CD14-positive monocyte (primary cell): Measurements from ENCODE around the gene MET. TPM values are rescaled to one million over a fixed set of nuclear protein-coding genes. Genes with fewer than 3 reads are reported as not detected.

Source experiments
- DNase-seq, 3 donors: peaks; one replicate each; pipeline ENCODE4 v3.0.0-alpha.2; 2011 to 2022
- H2AFZ ChIP-seq: 2 replicates; pipeline ENCODE4 v1.6.0; 2012; ENCODE audit warnings: mild to moderate bottlenecking, low read depth, low read length, inconsistent platforms; ENCODE audit not compliant: insufficient read depth, poor library complexity, severe bottlenecking
- H3K27ac ChIP-seq, 2 donors: 1 replicate in 1 of 2; 2 replicates in 1 of 2; pipeline ENCODE4 v1.5.1; 2012 to 2013; ENCODE audit warnings: low read length in 2 of 2, control low read depth in 1 of 2, inconsistent platforms in 1 of 2, low read depth in 1 of 2, mild to moderate bottlenecking in 1 of 2
- H3K27me3 ChIP-seq, 2 donors: one replicate each; pipeline versions ENCODE4 v1.6.0 to v1.6.1; 2011 to 2013; ENCODE audit warnings: low read length in 2 of 2; ENCODE audit not compliant: control insufficient read depth in 2 of 2, insufficient read depth in 2 of 2
- H3K36me3 ChIP-seq, 2 donors: replicated peaks in 1 of 2; 1 replicate in 1 of 2; 2 replicates in 1 of 2; pipeline versions ENCODE4 v1.5.1 to v1.6.1; 2012 to 2013; ENCODE audit warnings: low read length in 2 of 2, control low read depth in 1 of 2, inconsistent platforms in 1 of 2, mild to moderate bottlenecking in 1 of 2; ENCODE audit not compliant: insufficient read depth in 2 of 2, control insufficient read depth in 1 of 2
- H3K4me1 ChIP-seq, 2 donors: 1 replicate in 1 of 2; 2 replicates in 1 of 2; pipeline versions ENCODE4 v1.5.1 to v1.6.1; 2012 to 2013; ENCODE audit warnings: low read length in 2 of 2, control low read depth in 1 of 2, inconsistent platforms in 1 of 2, mild to moderate bottlenecking in 1 of 2, moderate library complexity in 1 of 2; ENCODE audit not compliant: insufficient read depth in 2 of 2, control insufficient read depth in 1 of 2
- H3K4me2 ChIP-seq: replicated peaks from 2 replicates; pipeline ENCODE3; 2012; ENCODE audit warnings: low read length, moderate library complexity, mild to moderate bottlenecking; ENCODE audit not compliant: poor library complexity, severe bottlenecking; ENCODE audit errors: extremely low read depth
- H3K4me3 ChIP-seq, 3 experiments: fragments of 200-600 bp in 1 of 3; sonication (generic) in 1 of 3; replicated peaks in 1 of 3; 1 replicate in 2 of 3; 2 replicates in 1 of 3; pipeline ENCODE4 v1.5.1; 2011 to 2013; ENCODE audit warnings: low read length in 3 of 3, mild to moderate bottlenecking in 3 of 3, control low read depth in 2 of 3, low read depth in 2 of 3, inconsistent platforms in 1 of 3, moderate library complexity in 1 of 3
- H3K79me2 ChIP-seq: 2 replicates; pipeline ENCODE4 v1.6.0; 2012; ENCODE audit warnings: mild to moderate bottlenecking, control low read depth, inconsistent platforms, low read length, moderate library complexity; ENCODE audit not compliant: insufficient read depth
- H3K9ac ChIP-seq: 2 replicates; pipeline ENCODE4 v1.6.0; 2017; ENCODE audit warnings: low read length, mild to moderate bottlenecking; ENCODE audit not compliant: insufficient read depth, poor library complexity, severe bottlenecking
- H3K9me3 ChIP-seq, 2 donors: replicated peaks in 1 of 2; 1 replicate in 1 of 2; 2 replicates in 1 of 2; pipeline versions ENCODE4 v1.5.1 to v1.6.1; 2012 to 2013; ENCODE audit warnings: low read length in 2 of 2, control low read depth in 1 of 2; ENCODE audit not compliant: control insufficient read depth in 1 of 2, insufficient read depth in 1 of 2
- H4K20me1 ChIP-seq: 2 replicates; pipeline ENCODE4 v1.6.0; 2012; ENCODE audit warnings: mild to moderate bottlenecking, low read length, control low read depth, moderate library complexity; ENCODE audit not compliant: insufficient read depth
- H3K27ac Mint-ChIP-seq, 7 donors: one replicate each; pipeline ENCODE4 v1.8.0; 2020; ENCODE audit warnings: mild to moderate bottlenecking in 7 of 7, mixed read lengths in 7 of 7, moderate library complexity in 6 of 7, inconsistent platforms in 2 of 7
- H3K27me3 Mint-ChIP-seq, 3 donors: one replicate each; pipeline ENCODE4 v1.8.0; 2021 to 2022; ENCODE audit warnings: low read depth in 3 of 3, mild to moderate bottlenecking in 3 of 3, mixed read lengths in 3 of 3, moderate library complexity in 3 of 3, inconsistent platforms in 1 of 3
- H3K36me3 Mint-ChIP-seq, 2 donors: one replicate each; pipeline ENCODE4 v1.8.0; 2020; ENCODE audit warnings: mixed read lengths in 2 of 2, inconsistent platforms in 1 of 2, mild to moderate bottlenecking in 1 of 2
- H3K4me1 Mint-ChIP-seq: one replicate; pipeline ENCODE4 v1.8.0; 2020; ENCODE audit warnings: mild to moderate bottlenecking, mixed read lengths
- H3K4me3 Mint-ChIP-seq, 2 donors: one replicate each; pipeline ENCODE4 v1.8.0; 2020; ENCODE audit warnings: mild to moderate bottlenecking in 2 of 2, mixed read lengths in 2 of 2, moderate library complexity in 1 of 2
- H3K9me3 Mint-ChIP-seq, 7 donors: one replicate each; pipeline ENCODE4 v1.8.0; 2020 to 2022; ENCODE audit warnings: mixed read lengths in 7 of 7, mild to moderate bottlenecking in 6 of 7, moderate library complexity in 6 of 7, inconsistent platforms in 2 of 7
- WGBS: methylation state at CpG from one replicate; pipeline ENCODE4 v1.1.5; 2013; ENCODE audit warnings: missing lambda C conversion rate; ENCODE audit not compliant: insufficient coverage; 5-methylcytosine and 5-hydroxymethylcytosine counted together
- intact Hi-C, 2 donors: fragments of 100-400 bp; cut with micrococcal nuclease; formaldehyde crosslinking; loops; one replicate each; pipeline versions ENCODE4 v1.15.0 to v1.15.1; 2023
- polyA plus RNA-seq, 3 donors: library from polyadenylated mRNA; depleted of rRNA in 1 of 3; unstranded in 2 of 3; stranded (reverse) in 1 of 3; fragments of 300-500 nt in 2 of 3; fragments of >200 nt in 1 of 3; fragmentation: Illumina TruSeq in 2 of 3; gene quantifications; 1 replicate in 2 of 3; 2 replicates in 1 of 3; pipeline ENCODE4 v1.2.3, GENCODE V29; 2012 to 2021
- TF ChIP-seq, protein P1 (sequence below): fragments of 200-600 bp; IDR thresholded peaks from one replicate; pipeline ENCODE4 v1.8.0; 2022; ENCODE audit warnings: antibody characterized with exemption, mild to moderate bottlenecking

The MET gene
- polyA plus RNA-seq, 3 donors, result not detected

DNA sequence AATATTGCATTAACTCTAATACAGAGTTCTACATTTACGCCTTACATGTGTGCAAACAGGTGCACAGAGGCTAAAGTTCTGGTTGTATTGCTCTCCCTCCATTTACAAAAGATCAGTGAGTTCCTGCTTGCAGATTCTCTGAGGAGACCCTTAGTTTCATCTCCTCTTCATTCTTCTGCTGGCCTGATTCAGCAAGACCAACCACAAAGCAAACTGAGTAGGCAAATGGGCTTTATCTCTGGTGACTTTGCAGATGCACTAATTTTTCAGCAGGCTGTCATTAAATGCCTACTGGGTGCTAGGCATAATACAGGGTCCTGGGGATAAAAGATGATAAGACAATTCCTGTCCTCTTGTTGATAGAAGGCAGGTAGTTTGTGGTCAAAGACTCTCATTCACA lies 56.4 kb downstream of the MET start:
- peaks cover 0 to 5% (median 0%) of the 10 kb centered on the region in 7 donors for H3K9me3 Mint-ChIP-seq
- H3K36me3 ChIP-seq, result no peaks in the 10 kb centered on the region
- H3K79me2 ChIP-seq, result no peaks in the 10 kb centered on the region
- no peaks in the 10 kb centered on the region for H4K20me1 ChIP-seq
- H3K36me3 Mint-ChIP-seq, result no peaks in the 10 kb centered on the region
- no peak overlapping the region for H3K4me3 ChIP-seq
- peaks cover 10% of the 10 kb centered on the region for H3K4me1 Mint-ChIP-seq
- no CpG with 5 or more reads among the region's 1 CpG for WGBS
- no peak overlapping the region for H3K4me3 Mint-ChIP-seq
- no peaks in the 10 kb centered on the region for H3K4me1 ChIP-seq
- no peak overlapping the region for H3K27ac Mint-ChIP-seq
- no peak overlapping the region for H3K9ac ChIP-seq
- H3K27me3 Mint-ChIP-seq, result peaks cover 0 to 3% (median 1%) of the 10 kb centered on the region in 3 donors
- no peak overlapping the region for H2AFZ ChIP-seq
- DNase-seq, result no peak
- TF ChIP-seq, protein P1, sequence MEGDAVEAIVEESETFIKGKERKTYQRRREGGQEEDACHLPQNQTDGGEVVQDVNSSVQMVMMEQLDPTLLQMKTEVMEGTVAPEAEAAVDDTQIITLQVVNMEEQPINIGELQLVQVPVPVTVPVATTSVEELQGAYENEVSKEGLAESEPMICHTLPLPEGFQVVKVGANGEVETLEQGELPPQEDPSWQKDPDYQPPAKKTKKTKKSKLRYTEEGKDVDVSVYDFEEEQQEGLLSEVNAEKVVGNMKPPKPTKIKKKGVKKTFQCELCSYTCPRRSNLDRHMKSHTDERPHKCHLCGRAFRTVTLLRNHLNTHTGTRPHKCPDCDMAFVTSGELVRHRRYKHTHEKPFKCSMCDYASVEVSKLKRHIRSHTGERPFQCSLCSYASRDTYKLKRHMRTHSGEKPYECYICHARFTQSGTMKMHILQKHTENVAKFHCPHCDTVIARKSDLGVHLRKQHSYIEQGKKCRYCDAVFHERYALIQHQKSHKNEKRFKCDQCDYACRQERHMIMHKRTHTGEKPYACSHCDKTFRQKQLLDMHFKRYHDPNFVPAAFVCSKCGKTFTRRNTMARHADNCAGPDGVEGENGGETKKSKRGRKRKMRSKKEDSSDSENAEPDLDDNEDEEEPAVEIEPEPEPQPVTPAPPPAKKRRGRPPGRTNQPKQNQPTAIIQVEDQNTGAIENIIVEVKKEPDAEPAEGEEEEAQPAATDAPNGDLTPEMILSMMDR, result no peak
- H3K27ac ChIP-seq, result no peak overlapping the region
- H3K9me3 ChIP-seq, result no peaks in the 10 kb centered on the region
- no peaks in the 10 kb centered on the region for H3K27me3 ChIP-seq
- intact Hi-C loops, result no loop called here
- no peak overlapping the region for H3K4me2 ChIP-seq

DNA sequence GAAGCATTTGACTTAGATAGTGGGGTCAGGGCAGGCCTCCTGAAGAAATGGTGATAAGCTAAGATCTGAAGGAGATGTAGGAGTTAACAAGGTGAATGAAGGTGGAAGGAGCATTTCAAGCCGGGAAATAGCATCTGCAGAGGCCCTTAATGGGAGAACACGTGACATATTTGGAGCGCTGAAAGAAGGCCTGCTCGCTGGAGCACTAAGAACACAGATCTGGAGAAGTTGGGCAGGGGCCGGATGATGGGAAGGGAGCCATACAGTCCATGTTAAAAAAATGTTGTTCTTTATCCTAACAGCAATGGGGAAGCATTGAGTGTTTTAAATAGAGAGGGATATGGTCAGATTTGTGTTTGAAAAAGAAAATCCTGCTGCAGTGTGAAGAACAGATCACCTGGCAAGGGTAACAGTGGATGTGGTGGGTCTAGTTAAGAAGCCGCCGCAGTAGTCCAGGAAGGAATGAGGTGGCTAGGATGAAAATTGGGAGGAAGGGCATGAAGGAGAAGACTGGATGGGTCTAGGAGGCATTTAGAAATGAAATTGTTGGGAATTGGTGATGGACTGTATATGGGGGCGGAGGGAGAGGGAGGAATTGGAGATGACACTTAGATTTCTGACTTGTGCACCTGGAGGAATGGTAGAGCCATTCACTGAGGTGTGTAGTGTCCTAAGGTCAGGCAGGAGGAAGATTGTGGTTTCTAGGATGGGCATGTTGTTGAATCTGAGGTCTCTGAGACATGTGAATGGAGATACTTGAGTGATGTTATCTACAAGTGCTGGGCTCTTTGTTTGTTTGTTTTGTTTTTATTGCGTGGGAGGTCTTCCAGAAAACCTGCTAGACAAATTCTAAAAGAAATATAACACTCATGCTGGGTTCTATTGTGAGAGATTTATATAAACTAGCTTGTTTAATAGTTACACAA lies 58.4 kb downstream of the MET start:
- intact Hi-C loops, result no loop called here
- DNase-seq, result no peak
- no peaks in the 10 kb centered on the region for H3K9me3 Mint-ChIP-seq
- no peak overlapping the region for H2AFZ ChIP-seq
- WGBS, result 98% methylated on average over 8 of the region's 9 CpGs
- H3K4me1 ChIP-seq, result no peaks in the 10 kb centered on the region
- H3K27ac Mint-ChIP-seq, result no peak overlapping the region
- no peaks in the 10 kb centered on the region for H3K9me3 ChIP-seq
- H3K4me3 ChIP-seq, result no peak overlapping the region
- no peaks in the 10 kb centered on the region for H3K27me3 ChIP-seq
- no peaks in the 10 kb centered on the region for H3K36me3 ChIP-seq
- TF ChIP-seq, protein P1, result no peak
- H3K9ac ChIP-seq, result no peak overlapping the region
- no peaks in the 10 kb centered on the region for H4K20me1 ChIP-seq
- no peak overlapping the region for H3K27ac ChIP-seq
- peaks cover 0 to 3% (median 1%) of the 10 kb centered on the region in 3 donors for H3K27me3 Mint-ChIP-seq
- peaks cover 19% of the 10 kb centered on the region for H3K4me1 Mint-ChIP-seq
- H3K4me3 Mint-ChIP-seq, result no peak overlapping the region
- no peaks in the 10 kb centered on the region for H3K36me3 Mint-ChIP-seq
- no peaks in the 10 kb centered on the region for H3K79me2 ChIP-seq
- H3K4me2 ChIP-seq, result no peak overlapping the region
